GM12892 (cell line): ENCODE results near the gene PHF1.

Experiments used
- DNase-seq: peaks from one replicate; pipeline ENCODE4 v3.0.0; 2011; ENCODE audit not compliant: insufficient read length
- FAIRE-seq: peaks from 2 replicates; lab custom pipeline; 2011; peaks lifted over from hg19 to GRCh38; lab: Jason Lieb, UNC
- POLR2A ChIP-seq: IDR thresholded peaks from 2 replicates; pipeline ENCODE4 v1.6.1; 2011; ENCODE audit warnings: low read depth, low read length, control low read depth
- POLR2AphosphoS5 ChIP-seq: IDR thresholded peaks from 2 replicates; pipeline ENCODE4 v1.6.1; 2011; ENCODE audit warnings: low read depth, low read length, control low read depth
- TAF1 ChIP-seq: IDR thresholded peaks from 2 replicates; pipeline ENCODE4 v1.6.1; 2011; ENCODE audit warnings: low read depth, mild to moderate bottlenecking, control low read depth, low read length, borderline replicate concordance

The PHF1 gene

DNA sequence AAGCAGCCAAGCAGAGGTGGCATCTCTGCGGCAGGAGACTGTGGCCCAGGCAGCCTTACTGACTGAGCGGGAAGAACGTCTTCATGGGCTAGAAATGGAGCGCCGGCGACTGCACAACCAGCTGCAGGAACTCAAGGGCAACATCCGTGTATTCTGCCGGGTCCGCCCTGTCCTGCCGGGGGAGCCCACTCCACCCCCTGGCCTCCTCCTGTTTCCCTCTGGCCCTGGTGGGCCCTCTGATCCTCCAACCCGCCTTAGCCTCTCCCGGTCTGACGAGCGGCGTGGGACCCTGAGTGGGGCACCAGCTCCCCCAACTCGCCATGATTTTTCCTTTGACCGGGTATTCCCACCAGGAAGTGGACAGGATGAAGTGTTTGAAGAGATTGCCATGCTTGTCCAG is 5.9 kb upstream of the PHF1 start:
- TF ChIP-seq POLR2AphosphoS5: no peak
- no peak for TF ChIP-seq TAF1
- no peak for TF ChIP-seq POLR2A
- no peak for FAIRE-seq

DNA sequence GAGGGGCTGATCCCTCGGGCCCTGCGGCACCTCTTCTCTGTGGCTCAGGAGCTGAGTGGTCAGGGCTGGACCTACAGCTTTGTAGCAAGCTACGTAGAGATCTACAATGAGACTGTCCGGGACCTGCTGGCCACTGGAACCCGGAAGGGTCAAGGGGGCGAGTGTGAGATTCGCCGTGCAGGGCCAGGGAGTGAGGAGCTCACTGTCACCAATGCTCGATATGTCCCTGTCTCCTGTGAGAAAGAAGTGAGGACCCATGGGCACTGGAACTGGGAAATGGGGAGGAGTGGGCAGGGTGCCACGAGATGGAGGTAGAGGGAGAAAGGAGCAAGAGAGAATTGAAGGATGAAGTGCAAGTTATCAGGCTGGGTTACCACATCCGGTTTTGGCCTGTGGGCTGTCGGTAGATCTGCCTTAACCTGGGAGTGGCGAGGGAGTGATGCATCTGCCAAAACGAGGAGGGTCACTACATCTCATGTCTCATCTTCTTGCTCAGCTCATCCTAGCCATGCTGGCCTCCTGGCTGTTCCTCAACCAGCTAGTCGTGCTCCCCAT is 5.4 kb upstream of the PHF1 start:
- DNase-seq (no peak), FAIRE-seq (no peak)
- no peak for TF ChIP-seq POLR2A
- TF ChIP-seq TAF1: no peak
- TF ChIP-seq POLR2AphosphoS5: no peak; the same call in 1 of the 2 replicates

More for the DNA sequence above, 5.9 kb upstream of the PHF1 start:
- no peak for DNase-seq

DNA sequence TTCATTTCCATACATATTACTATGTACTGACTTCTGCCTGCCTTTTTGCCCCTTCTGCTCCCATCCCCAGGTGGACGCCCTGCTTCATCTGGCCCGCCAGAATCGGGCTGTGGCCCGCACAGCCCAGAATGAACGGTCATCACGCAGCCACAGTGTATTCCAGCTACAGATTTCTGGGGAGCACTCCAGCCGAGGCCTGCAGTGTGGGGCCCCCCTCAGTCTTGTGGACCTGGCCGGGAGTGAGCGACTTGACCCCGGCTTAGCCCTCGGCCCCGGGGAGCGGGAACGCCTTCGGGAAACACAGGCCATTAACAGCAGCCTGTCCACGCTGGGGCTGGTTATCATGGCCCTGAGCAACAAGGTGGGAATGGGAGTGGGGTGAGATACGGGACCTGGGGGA is 4.7 kb upstream of the PHF1 start:
- FAIRE-seq (no peak), DNase-seq (no peak)
- TF ChIP-seq TAF1: no peak
- TF ChIP-seq POLR2A: no peak
- TF ChIP-seq POLR2AphosphoS5: no peak; the same call in 1 of the 2 replicates

DNA sequence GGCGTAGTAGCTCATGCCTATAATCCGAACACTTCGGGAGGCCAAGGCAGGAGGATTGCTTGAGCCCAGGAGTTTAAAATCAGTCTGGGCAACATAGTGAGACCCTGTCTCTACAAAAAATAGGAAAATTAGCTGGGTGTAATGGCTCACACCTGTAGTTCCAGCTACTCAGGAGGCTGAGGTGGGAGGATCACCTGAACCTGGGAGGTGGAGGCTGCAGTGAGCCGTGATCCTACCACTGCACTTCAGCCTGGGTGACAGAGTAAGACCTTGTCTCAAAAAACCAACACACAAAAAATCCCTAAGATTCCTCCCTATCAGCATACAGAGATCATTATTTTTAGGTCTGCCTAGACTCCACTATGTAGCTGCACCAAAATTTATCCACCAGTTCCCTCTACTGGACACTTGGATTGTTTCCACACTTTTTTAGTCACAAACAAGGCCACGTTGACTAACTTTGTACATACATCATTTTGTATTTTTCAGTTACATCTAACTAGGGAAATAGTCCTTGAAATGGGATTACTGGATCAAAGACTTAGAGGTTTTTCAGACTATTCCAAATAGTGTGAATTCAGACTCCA is 3.6 kb upstream of the PHF1 start:
- no peak for TF ChIP-seq TAF1
- no peak for TF ChIP-seq POLR2A
- TF ChIP-seq POLR2AphosphoS5: no peak
- DNase-seq: no peak
- FAIRE-seq: no peak

- TF ChIP-seq POLR2AphosphoS5 (peak; percentile 79), POLR2A (peak; percentile 57; the same call in 1 of the 2 replicates), TAF1 (no peak)
- peak; percentile 98 for FAIRE-seq
- peak; percentile 99 for DNase-seq
Observed at GRCh38 chr6:33410050-33410710, 634 bp upstream of the PHF1 start.

GRCh38 chr6:33411632-33412005 is 805 bp downstream of the PHF1 start:
- no peak for TF ChIP-seq POLR2A
- no peak for TF ChIP-seq TAF1
- no peak for TF ChIP-seq POLR2AphosphoS5
- FAIRE-seq (no peak), DNase-seq (no peak)

- FAIRE-seq (no peak), DNase-seq (no peak)
- no peak for TF ChIP-seq POLR2AphosphoS5
Observed at GRCh38 chr6:33412140-33413009, 1.6 kb downstream of the PHF1 start.

GRCh38 chr6:33413241-33414120 is 2.7 kb downstream of the PHF1 start:
- no peak for DNase-seq
- FAIRE-seq: no peak
- TF ChIP-seq POLR2A: no peak; the same call in 1 of the 2 replicates
- no peak for TF ChIP-seq TAF1
- TF ChIP-seq POLR2AphosphoS5: no peak; the same call in 1 of the 2 replicates

DNA sequence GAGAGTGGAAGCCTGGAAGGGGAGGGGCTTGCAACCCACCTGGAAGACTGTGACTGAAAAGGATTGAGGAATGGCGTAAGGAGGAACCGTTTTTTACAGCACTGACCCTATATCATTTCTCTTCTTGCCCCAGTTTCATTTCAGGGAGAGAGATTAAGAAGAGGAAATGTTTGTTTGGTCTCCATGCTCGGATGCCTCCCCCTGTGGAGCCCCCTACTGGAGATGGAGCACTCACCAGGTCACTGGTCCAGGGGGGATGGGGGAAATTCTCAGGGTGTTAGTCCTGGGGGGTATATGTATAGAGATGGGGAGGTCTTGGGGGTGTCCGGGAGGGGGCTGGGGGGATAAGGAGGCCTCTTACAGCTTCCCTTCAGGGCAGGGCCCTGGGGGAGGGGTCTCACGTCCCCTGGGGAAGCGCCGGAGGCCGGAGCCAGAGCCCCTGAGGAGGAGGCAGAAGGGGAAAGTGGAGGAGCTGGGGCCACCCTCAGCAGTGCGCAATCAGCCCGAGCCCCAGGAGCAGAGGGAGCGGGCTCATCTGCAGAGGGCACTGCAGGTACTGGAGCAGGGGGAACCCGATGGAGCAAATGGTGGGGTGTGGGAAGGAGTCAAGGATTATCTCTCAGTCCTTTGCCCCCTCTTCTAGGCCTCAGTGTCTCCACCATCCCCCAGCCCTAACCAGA is 3.9 kb downstream of the PHF1 start:
- DNase-seq (no peak), FAIRE-seq (no peak)
- TF ChIP-seq POLR2AphosphoS5 (no peak), POLR2A (no peak), TAF1 (no peak)

GRCh38 chr6:33415831-33416230 is 5.0 kb downstream of the PHF1 start:
- FAIRE-seq (no peak), DNase-seq (no peak)
- no peak for TF ChIP-seq POLR2AphosphoS5
- TF ChIP-seq POLR2A: no peak
- no peak for TF ChIP-seq TAF1
